Neural cell (in vitro differentiated cells): Measurements from ENCODE around the gene RPS6KA6. TPM values are rescaled to one million over a fixed set of nuclear protein-coding genes. Genes with fewer than 3 reads are reported as not detected.
A peak's percentile ranks its signal among the peaks of the same experiment; 100 is the strongest.

ENCODE experiments used
- H2AFZ ChIP-seq: fragments of 200-600, 300-800 bp; sonication (generic), shearing (Covaris generic); 2 replicates; pipeline ENCODE4 v1.6.0; 2014; ENCODE audit warnings: low read depth, mild to moderate bottlenecking, antibody characterized with exemption, low read length, moderate library complexity
- H3F3A ChIP-seq: fragments of 200-600 bp; shearing (Covaris generic); 2 replicates; pipeline ENCODE4 v1.6.1; 2016; ENCODE audit warnings: mild to moderate bottlenecking, moderate library complexity, mixed read lengths, antibody characterized with exemption, low read length; ENCODE audit not compliant: insufficient read depth, poor library complexity, severe bottlenecking
- H3K27ac ChIP-seq: fragments of 200-600, 300-800 bp; sonication (generic), shearing (Covaris generic); 2 replicates; pipeline ENCODE4 v1.5.1; 2014; ENCODE audit warnings: mild to moderate bottlenecking, low read length, moderate library complexity
- H3K27me3 ChIP-seq: fragments of 300-800, 200-600 bp; sonication (generic), shearing (Covaris generic); 2 replicates; pipeline ENCODE4 v1.6.0; 2014; ENCODE audit warnings: mild to moderate bottlenecking, low read depth, low read length, moderate library complexity; ENCODE audit not compliant: insufficient read depth
- H3K36me3 ChIP-seq: fragments of 300-800, 200-600 bp; sonication (generic), shearing (Covaris generic); 2 replicates; pipeline ENCODE4 v1.5.1; 2014; ENCODE audit warnings: mild to moderate bottlenecking, antibody characterized with exemption, low read length, moderate library complexity; ENCODE audit not compliant: insufficient read depth
- H3K4me2 ChIP-seq: fragments of 300-800, 200-600 bp; sonication (generic), shearing (Covaris generic); 2 replicates; pipeline ENCODE4 v1.6.0; 2014; ENCODE audit warnings: mild to moderate bottlenecking, low read length
- H3K4me3 ChIP-seq: fragments of 300-800, 200-600 bp; sonication (generic), shearing (Covaris generic); 2 replicates; pipeline ENCODE4 v1.5.1; 2014; ENCODE audit warnings: mild to moderate bottlenecking, low read length, moderate library complexity
- H3K79me2 ChIP-seq: fragments of 200-600 bp; shearing (Covaris generic); replicated peaks from 2 replicates; pipeline ENCODE4 v1.6.0; 2014; ENCODE audit warnings: mild to moderate bottlenecking, low read length, moderate library complexity; ENCODE audit not compliant: insufficient read depth
- H3K9ac ChIP-seq: fragments of 300-800, 200-600 bp; sonication (generic), shearing (Covaris generic); 2 replicates; pipeline ENCODE4 v1.6.1; 2016; ENCODE audit warnings: mild to moderate bottlenecking, low read length, mixed read lengths
- H3K9me2 ChIP-seq: fragments of 200-600 bp; shearing (Covaris generic); 2 replicates; pipeline ENCODE4 v1.6.1; 2016; ENCODE audit warnings: mild to moderate bottlenecking, low read length, mixed read lengths; ENCODE audit not compliant: insufficient read depth
- H3K9me3 ChIP-seq: fragments of 200-600, 300-800 bp; sonication (generic), shearing (Covaris generic); 2 replicates; pipeline ENCODE4 v1.6.1; 2016; ENCODE audit warnings: mild to moderate bottlenecking, mixed run types, low read length, moderate library complexity, mixed read lengths
- H4K20me1 ChIP-seq: fragments of 200-600 bp; shearing (Covaris generic); 2 replicates; pipeline ENCODE4 v1.6.1; 2016; ENCODE audit warnings: mild to moderate bottlenecking, mixed run types; ENCODE audit not compliant: insufficient read depth
- CTCF ChIP-seq: fragments of 450-650 bp; IDR thresholded peaks from 2 replicates; pipeline ENCODE4 v1.5.1; 2014; ENCODE audit warnings: antibody characterized with exemption, mild to moderate bottlenecking, moderate library complexity; ENCODE audit not compliant: poor library complexity, severe bottlenecking
- EP300 ChIP-seq: fragments of 450-650 bp; conservative IDR thresholded peaks from 2 replicates; pipeline ENCODE4 v1.6.1; 2014; ENCODE audit warnings: antibody characterized with exemption, mild to moderate bottlenecking, moderate library complexity; ENCODE audit not compliant: poor library complexity, severe bottlenecking
- EZH2 ChIP-seq: fragments of 200-600, 300-800 bp; shearing (Covaris generic), sonication (generic); IDR thresholded peaks from 2 replicates; pipeline ENCODE4 v1.6.1; 2014; ENCODE audit warnings: antibody characterized with exemption, low read length, borderline replicate concordance, mild to moderate bottlenecking; ENCODE audit not compliant: insufficient read depth, poor library complexity, severe bottlenecking
- MXI1 ChIP-seq: fragments of 450-650 bp; conservative IDR thresholded peaks from 2 replicates; pipeline ENCODE4 v1.6.1; 2014; ENCODE audit warnings: antibody characterized with exemption, mild to moderate bottlenecking; ENCODE audit not compliant: poor library complexity, severe bottlenecking
- POLR2AphosphoS5 ChIP-seq: IDR thresholded peaks from 2 replicates; pipeline ENCODE4 v1.6.1; 2012
- RAD21 ChIP-seq: fragments of 450-650 bp; conservative IDR thresholded peaks from 2 replicates; pipeline ENCODE4 v1.6.1; 2014; ENCODE audit warnings: antibody characterized with exemption, mild to moderate bottlenecking, moderate library complexity
- REST ChIP-seq: IDR thresholded peaks from 2 replicates; pipeline ENCODE4 v1.6.1; 2012; ENCODE audit warnings: borderline replicate concordance
- SMC3 ChIP-seq: fragments of 450-650 bp; conservative IDR thresholded peaks from 2 replicates; pipeline ENCODE4 v1.6.1; 2014; ENCODE audit warnings: antibody characterized with exemption, mild to moderate bottlenecking, moderate library complexity; ENCODE audit not compliant: poor library complexity
- TAF1 ChIP-seq: IDR thresholded peaks from 2 replicates; pipeline ENCODE4 v1.6.1; 2012; ENCODE audit warnings: low read depth
- polyA plus RNA-seq: library from polyadenylated mRNA; depleted of rRNA; stranded (reverse); fragments of >200 nt; gene quantifications from 2 replicates; pipeline ENCODE4 v1.2.3, GENCODE V29; 2014

RPS6KA6 gene
- polyA plus RNA-seq, 1 donor from 2014 or later = 15.3 TPM

GRCh38 chrX:84186603-84187532 is 1.1 kb downstream of the RPS6KA6 start:
- no peak overlapping the region for H2AFZ ChIP-seq
- H3K9ac ChIP-seq = peak overlapping the region; percentile 73
- H3K27me3 ChIP-seq = no peaks in the 10 kb centered on the region
- H3K79me2 ChIP-seq = peaks cover 7% of the 10 kb centered on the region
- H3K4me2 ChIP-seq = peak overlapping the region; percentile 39
- H3K9me3 ChIP-seq = no peaks in the 10 kb centered on the region
- no peaks in the 10 kb centered on the region for H4K20me1 ChIP-seq
- H3K9me2 ChIP-seq = no peaks in the 10 kb centered on the region
- no peaks in the 10 kb centered on the region for H3F3A ChIP-seq
- TF ChIP-seq POLR2AphosphoS5 = no peak
- TF ChIP-seq REST = no peak
- no peak for TF ChIP-seq TAF1
- peak overlapping the region; percentile 83 for H3K4me3 ChIP-seq
- H3K27ac ChIP-seq = no peak overlapping the region
- H3K36me3 ChIP-seq = no peaks in the 10 kb centered on the region

GRCh38 chrX:84182516-84182915 is 5.5 kb downstream of the RPS6KA6 start:
- TF ChIP-seq CTCF (no peak), TAF1 (no peak), REST (no peak), EZH2 (no peak), MXI1 (no peak), RAD21 (no peak), POLR2AphosphoS5 (no peak), SMC3 (no peak), EP300 (no peak)
- no peaks in the 10 kb centered on the region for H3K27me3 ChIP-seq

More at GRCh38 chrX:84182516-84182915, 5.5 kb downstream of the RPS6KA6 start:
- Histone ChIP-seq H3K27ac (no peak overlapping the region), H3F3A (no peaks in the 10 kb centered on the region), H4K20me1 (no peaks in the 10 kb centered on the region), H3K9me2 (no peaks in the 10 kb centered on the region), H3K36me3 (no peaks in the 10 kb centered on the region), H3K9ac (no peak overlapping the region), H3K4me2 (no peak overlapping the region), H3K4me3 (no peak overlapping the region), H3K79me2 (peaks cover 7% of the 10 kb centered on the region), H3K9me3 (no peaks in the 10 kb centered on the region), H2AFZ (no peak overlapping the region)
